CD4-positive, alpha-beta T cell (primary cell): ENCODE measurements around the gene SAMD8. TPM values are rescaled to one million over a fixed set of nuclear protein-coding genes. Genes with fewer than 3 reads are reported as not detected.
A peak's percentile ranks its signal among the peaks of the same experiment; 100 is the strongest.
"Not testable (repeated sequence)": the region's sequence is repeated elsewhere in the genome, so short reads cannot be mapped to it uniquely, and the experiment has no call there.

ENCODE experiments used
- ATAC-seq: fragments of 200-7000 bp; cut with Tn5 transposase; one replicate; pipeline ENCODE4 v1.10.0; 2022; ENCODE audit warnings: mild to moderate bottlenecking; ENCODE audit not compliant: poor library complexity
- CTCF ChIA-PET: fragments of 350-600 bp; sonication (Branson Sonifier 250); formaldehyde crosslinking; loops from one replicate; lab custom pipeline; 2021; ENCODE audit warnings: antibody characterized with exemption, inconsistent platforms; lab: Charles Lee
- POLR2A ChIA-PET: fragments of 350-600 bp; sonication (Branson Sonifier 250); formaldehyde crosslinking; loops from one replicate; lab custom pipeline; 2021; ENCODE audit warnings: antibody characterized with exemption, inconsistent platforms; lab: Charles Lee
- DNase-seq, 14 experiments: peaks; one replicate each; pipeline ENCODE4 v3.0.0-alpha.2; 2013 to 2020; ENCODE audit warnings: mixed read lengths in 2 of 14
- H3K27ac ChIP-seq, 2 donors: one replicate each; pipeline versions ENCODE4 v1.5.1 to v1.7.0; 2013; ENCODE audit warnings: low read length in 2 of 2, low read depth in 1 of 2, mild to moderate bottlenecking in 1 of 2
- H3K27me3 ChIP-seq, 2 experiments: 1 replicate in 1 of 2; 2 replicates in 1 of 2; pipeline versions ENCODE4 v1.6.1 to v1.7.0; 2013; ENCODE audit warnings: low read length in 2 of 2, control low read depth in 1 of 2, mild to moderate bottlenecking in 1 of 2, moderate library complexity in 1 of 2; ENCODE audit not compliant: insufficient read depth in 2 of 2, control insufficient read depth in 1 of 2
- H3K36me3 ChIP-seq: one replicate; pipeline ENCODE4 v1.6.1; 2013; ENCODE audit warnings: low read length, control low read depth; ENCODE audit not compliant: insufficient read depth
- H3K4me1 ChIP-seq: one replicate; pipeline ENCODE4 v1.6.1; 2013; ENCODE audit warnings: low read length, control low read depth; ENCODE audit not compliant: insufficient read depth
- H3K4me3 ChIP-seq: one replicate; pipeline ENCODE4 v1.5.1; 2013; ENCODE audit warnings: mild to moderate bottlenecking, low read length, moderate library complexity
- H3K9me3 ChIP-seq, 2 experiments: 1 replicate in 1 of 2; 2 replicates in 1 of 2; pipeline versions ENCODE4 v1.6.1 to v1.7.0; 2013; ENCODE audit warnings: low read length in 2 of 2, mild to moderate bottlenecking in 2 of 2, control low read depth in 1 of 2, moderate library complexity in 1 of 2; ENCODE audit not compliant: control insufficient read depth in 1 of 2, insufficient read depth in 1 of 2
- H3K27ac Mint-ChIP-seq: one replicate; pipeline ENCODE4 v1.8.0; 2020; ENCODE audit warnings: mixed read lengths
- H3K27me3 Mint-ChIP-seq: one replicate; pipeline ENCODE4 v1.8.0; 2021; ENCODE audit warnings: mixed read lengths
- H3K36me3 Mint-ChIP-seq: one replicate; pipeline ENCODE4 v1.8.0; 2021; ENCODE audit warnings: low read depth, mixed read lengths
- H3K4me1 Mint-ChIP-seq: one replicate; pipeline ENCODE4 v1.8.0; 2021; ENCODE audit warnings: low read depth, mixed read lengths
- H3K4me3 Mint-ChIP-seq: one replicate; pipeline ENCODE4 v1.8.0; 2020; ENCODE audit warnings: mild to moderate bottlenecking, mixed read lengths
- H3K9me3 Mint-ChIP-seq: one replicate; pipeline ENCODE4 v1.8.0; 2020; ENCODE audit warnings: mixed read lengths
- CTCF ChIP-seq: fragments of 200-600 bp; IDR thresholded peaks from one replicate; pipeline ENCODE4 v1.8.0; 2022; ENCODE audit warnings: antibody characterized with exemption, mild to moderate bottlenecking
- intact Hi-C, 2 experiments: fragments of 100-400 bp; cut with DNase I in 1 of 2; cut with micrococcal nuclease in 1 of 2; formaldehyde crosslinking; loops; one replicate each; pipeline versions ENCODE4 v1.15.1 to v1.9.0; 2023 to 2025; cut with DNase I, micrococcal nuclease
- total RNA-seq, 174 experiments: library from RNA in 2 of 174; stranded (reverse) in 2 of 174; gene quantifications; one replicate each; pipeline ENCODE4 v1.2.3 and lab custom pipeline; 2021 to 2026

SAMD8 gene
- total RNA-seq, 2 experiments from 2014 or later: 34.1 to 37.4 TPM

- Mint-ChIP-seq H3K4me3 (no peak overlapping the region), H3K27me3 (no peaks in the 10 kb centered on the region), H3K27ac (no peak overlapping the region), H3K36me3 (peaks cover 29% of the 10 kb centered on the region), H3K9me3 (no peaks in the 10 kb centered on the region), H3K4me1 (peaks cover 58% of the 10 kb centered on the region)
- H3K4me1 ChIP-seq: peaks cover 15% of the 10 kb centered on the region
- DNase-seq (no peak), ATAC-seq (no peak)
- no peak overlapping the region for H3K4me3 ChIP-seq
- H3K27ac ChIP-seq: no peak overlapping the region
- CTCF ChIA-PET: no interaction called here
- H3K36me3 ChIP-seq: peaks cover 25% of the 10 kb centered on the region
- H3K27me3 ChIP-seq: no peaks in the 10 kb centered on the region
- H3K9me3 ChIP-seq: no peaks in the 10 kb centered on the region
- no peak for TF ChIP-seq CTCF
- POLR2A ChIA-PET: interaction anchor here (0.9 kb wide), 1 partner anchor 15 kb away, joined by 3 read pairs; no protein-coding TSS in a partner anchor
- intact Hi-C loops: no loop called here
Observed at GRCh38 chr10:75127471-75127870, 16.0 kb downstream of the SAMD8 start.

- Mint-ChIP-seq H3K4me1 (peaks cover 56% of the 10 kb centered on the region), H3K36me3 (peaks cover 29% of the 10 kb centered on the region)
- POLR2A ChIA-PET, CTCF ChIA-PET, ATAC-seq, H3K4me3 ChIP-seq, H3K9me3 Mint-ChIP-seq, H3K27me3 Mint-ChIP-seq, DNase-seq, H3K27ac Mint-ChIP-seq, H3K27ac ChIP-seq, H3K27me3 ChIP-seq, H3K9me3 ChIP-seq, intact Hi-C loops, H3K4me3 Mint-ChIP-seq: not testable (repeated sequence)
- H3K36me3 ChIP-seq: peaks cover 17% of the 10 kb centered on the region
- H3K4me1 ChIP-seq: peaks cover 11% of the 10 kb centered on the region
Observed at GRCh38 chr10:75128985-75129384, 17.5 kb downstream of the SAMD8 start.

GRCh38 chr10:75129537-75129936, 18.1 kb downstream of the SAMD8 start:
- Mint-ChIP-seq H3K27ac (no peak overlapping the region), H3K9me3 (no peaks in the 10 kb centered on the region), H3K4me3 (no peak overlapping the region), H3K4me1 (peaks cover 52% of the 10 kb centered on the region), H3K27me3 (no peaks in the 10 kb centered on the region), H3K36me3 (peaks cover 24% of the 10 kb centered on the region)
- Histone ChIP-seq H3K27ac (no peak overlapping the region), H3K4me1 (peaks cover 11% of the 10 kb centered on the region), H3K4me3 (no peak overlapping the region), H3K9me3 (no peaks in the 10 kb centered on the region), H3K36me3 (peaks cover 16% of the 10 kb centered on the region), H3K27me3 (no peaks in the 10 kb centered on the region)
- DNase-seq (no peak), ATAC-seq (peak; percentile 24)
- no peak for TF ChIP-seq CTCF
- CTCF ChIA-PET: no interaction called here
- POLR2A ChIA-PET: no interaction called here
- intact Hi-C loops: no loop called here

GRCh38 chr10:75133701-75134100, 22.2 kb downstream of the SAMD8 start:
- H3K27ac Mint-ChIP-seq, H3K27ac ChIP-seq, CTCF ChIA-PET, H3K4me3 ChIP-seq, H3K27me3 ChIP-seq, intact Hi-C loops, DNase-seq, ATAC-seq, POLR2A ChIA-PET, H3K9me3 ChIP-seq, H3K4me3 Mint-ChIP-seq, H3K4me1 ChIP-seq, H3K27me3 Mint-ChIP-seq, H3K9me3 Mint-ChIP-seq, H3K36me3 ChIP-seq: not testable (repeated sequence)
- H3K36me3 Mint-ChIP-seq: peaks cover 13% of the 10 kb centered on the region
- H3K4me1 Mint-ChIP-seq: peaks cover 56% of the 10 kb centered on the region
